Psoas muscle (tissue), 8 donors: Measurements from ENCODE around the gene SNN. TPM values are rescaled to one million over a fixed set of nuclear protein-coding genes. Genes with fewer than 3 reads are reported as not detected.
A peak's percentile ranks its signal among the peaks of the same experiment; 100 is the strongest.

Experiments used
- ATAC-seq, 4 donors: fragments of 200-7000 bp; cut with Tn5 transposase; one replicate each; pipeline ENCODE4 v1.9.1; 2020; ENCODE audit warnings: moderate library complexity in 3 of 4, mild to moderate bottlenecking in 2 of 4
- DNase-seq, 2 donors: peaks; one replicate each; pipeline ENCODE4 v3.0.0-alpha.2; 2020
- H3K27ac ChIP-seq: fragments of 200-600 bp; one replicate; pipeline ENCODE4 v1.8.0; 2022
- H3K27me3 ChIP-seq, 3 donors: fragments of 200-600 bp in 1 of 3; one replicate each; pipeline versions ENCODE4 v1.6.1 to v1.8.0; 2013 to 2022; ENCODE audit warnings: low read length in 2 of 3, mild to moderate bottlenecking in 2 of 3, moderate library complexity in 1 of 3; ENCODE audit not compliant: insufficient read depth in 3 of 3
- H3K36me3 ChIP-seq, 2 donors: fragments of 200-600 bp in 1 of 2; one replicate each; pipeline versions ENCODE4 v1.6.1 to v1.8.0; 2013 to 2022; ENCODE audit warnings: low read depth in 1 of 2, mild to moderate bottlenecking in 1 of 2, moderate library complexity in 1 of 2; ENCODE audit not compliant: insufficient read depth in 1 of 2
- H3K4me1 ChIP-seq: fragments of 200-600 bp; one replicate; pipeline ENCODE4 v1.8.0; 2022
- H3K4me3 ChIP-seq: fragments of 200-600 bp; one replicate; pipeline ENCODE4 v1.8.0; 2022; ENCODE audit warnings: mild to moderate bottlenecking
- H3K9me3 ChIP-seq: fragments of 200-600 bp; one replicate; pipeline ENCODE4 v1.8.0; 2022
- WGBS, 3 donors: extraction: QIAGEN DNeasy Blood & Tissue Kit; methylation state at CpG; one replicate each; pipeline versions ENCODE4 v1.1.6 to v1.1.7; 2013; 5-methylcytosine and 5-hydroxymethylcytosine counted together
- intact Hi-C, 2 donors: fragments of 100-400 bp; cut with DNase I; formaldehyde crosslinking; loops; one replicate each; pipeline versions ENCODE4 v1.11.0 to v1.14.2; 2022
- polyA plus RNA-seq, 3 donors: library from polyadenylated mRNA; stranded (reverse); fragments of 200-250 nt; gene quantifications; one replicate each; pipeline ENCODE4 v1.2.3, GENCODE V29; 2013
- total RNA-seq, 4 donors: library from RNA; stranded (reverse); fragmentation: NEBNext Ultra II Directional in 2 of 4; extraction: Animal tissue kit (Norgen Biotek cat#: 25700) in 2 of 4; gene quantifications; one replicate each; pipeline versions ENCODE4 v1.2.1 to v1.2.4, GENCODE V29; 2021 to 2023
- TF ChIP-seq, protein P1 (sequence below): fragments of 200-600 bp; IDR thresholded peaks from one replicate; pipeline ENCODE4 v1.8.0; 2022; ENCODE audit warnings: antibody characterized with exemption
- donor health status: healthy with polysubstance abuse.
- donor health status: DM: no; HTN: no; CAD: no; lungs with moderate emphysema.
- donor health status: Bipolar disorder and iron deficiency.
- donor health status: healthy.
- donor health status: DM: yes; HTN: yes; CAD: no.
- donor health status: DM: no; HTN: no; CAD: no.
- donor health status: DM: no; HTN: no; CAD: no.
- donor health status: DM: yes; HTN: yes; CAD: no.

SNN gene
- total and polyA plus RNA-seq, 7 donors: 30.3 to 152 (median 100) TPM

- TF ChIP-seq, protein P1, sequence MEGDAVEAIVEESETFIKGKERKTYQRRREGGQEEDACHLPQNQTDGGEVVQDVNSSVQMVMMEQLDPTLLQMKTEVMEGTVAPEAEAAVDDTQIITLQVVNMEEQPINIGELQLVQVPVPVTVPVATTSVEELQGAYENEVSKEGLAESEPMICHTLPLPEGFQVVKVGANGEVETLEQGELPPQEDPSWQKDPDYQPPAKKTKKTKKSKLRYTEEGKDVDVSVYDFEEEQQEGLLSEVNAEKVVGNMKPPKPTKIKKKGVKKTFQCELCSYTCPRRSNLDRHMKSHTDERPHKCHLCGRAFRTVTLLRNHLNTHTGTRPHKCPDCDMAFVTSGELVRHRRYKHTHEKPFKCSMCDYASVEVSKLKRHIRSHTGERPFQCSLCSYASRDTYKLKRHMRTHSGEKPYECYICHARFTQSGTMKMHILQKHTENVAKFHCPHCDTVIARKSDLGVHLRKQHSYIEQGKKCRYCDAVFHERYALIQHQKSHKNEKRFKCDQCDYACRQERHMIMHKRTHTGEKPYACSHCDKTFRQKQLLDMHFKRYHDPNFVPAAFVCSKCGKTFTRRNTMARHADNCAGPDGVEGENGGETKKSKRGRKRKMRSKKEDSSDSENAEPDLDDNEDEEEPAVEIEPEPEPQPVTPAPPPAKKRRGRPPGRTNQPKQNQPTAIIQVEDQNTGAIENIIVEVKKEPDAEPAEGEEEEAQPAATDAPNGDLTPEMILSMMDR: no peak
- intact Hi-C loops: no loop called here
- Histone ChIP-seq H3K4me3 (peak overlapping the region; percentile 87), H3K4me1 (peaks cover 63% of the 10 kb centered on the region), H3K27me3 (no peaks in the 10 kb centered on the region), H3K27ac (peak overlapping the region; percentile 91), H3K36me3 (no peaks in the 10 kb centered on the region), H3K9me3 (no peaks in the 10 kb centered on the region)
- 44 to 68% (median 55%) methylated on average over 27 of the region's 27 CpGs for WGBS, 3 donors
- DNase-seq (peak in 1 of 2 donors; percentile 66), ATAC-seq (no peak)
Observed at GRCh38 chr16:11670171-11671131, 2.2 kb downstream of the SNN start.

- Histone ChIP-seq H3K4me3 (peak overlapping the region; percentile 87), H3K9me3 (no peaks in the 10 kb centered on the region), H3K27ac (peak overlapping the region; percentile 91), H3K36me3 (peaks cover 0 to 6% of the 10 kb centered on the region in 2 donors), H3K4me1 (peaks cover 71% of the 10 kb centered on the region), H3K27me3 (no peaks in the 10 kb centered on the region)
- no peak for DNase-seq
- 93 to 100% (median 99%) methylated on average over 2 of the region's 2 CpGs for WGBS, 3 donors
- intact Hi-C loops: no loop called here
- no peak for ATAC-seq
- TF ChIP-seq, protein P1: no peak
Observed at GRCh38 chr16:11671271-11671670, 3.0 kb downstream of the SNN start.

DNA sequence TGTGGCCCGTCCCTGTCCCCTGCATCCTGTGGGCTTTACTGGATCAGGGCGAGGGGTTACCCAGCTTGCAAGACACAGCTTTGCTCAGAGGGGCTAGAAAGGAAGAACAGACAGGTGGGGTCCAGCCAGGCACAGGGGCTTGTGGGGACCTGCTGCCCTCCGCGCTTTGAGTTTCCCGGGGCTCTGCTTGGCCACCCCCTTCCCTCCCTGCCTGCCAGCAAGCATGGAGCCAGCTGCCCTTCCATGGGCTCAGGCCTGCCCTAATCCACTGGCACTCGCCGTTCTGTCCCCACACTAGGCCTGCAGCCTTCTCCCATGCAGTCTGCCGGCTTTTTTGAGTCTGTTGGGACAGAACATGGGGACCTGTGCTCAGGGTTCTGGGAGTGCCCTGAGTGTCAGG, 3.4 kb downstream of the SNN start:
- H3K9me3 ChIP-seq: no peaks in the 10 kb centered on the region
- WGBS, 3 donors: 51 to 78% (median 56%) methylated on average over 7 to 8 of the region's 8 CpGs
- peaks cover 75% of the 10 kb centered on the region for H3K4me1 ChIP-seq
- H3K4me3 ChIP-seq: peak overlapping the region; percentile 87
- intact Hi-C loops: no loop called here
- H3K27ac ChIP-seq: peak overlapping the region; percentile 91
- TF ChIP-seq, protein P1: no peak
- no peak for ATAC-seq
- H3K27me3 ChIP-seq: no peaks in the 10 kb centered on the region
- peaks cover 0 to 10% of the 10 kb centered on the region in 2 donors for H3K36me3 ChIP-seq
- DNase-seq: no peak

- H3K27me3 ChIP-seq: no peaks in the 10 kb centered on the region
- no peak for ATAC-seq
- H3K4me3 ChIP-seq: peak overlapping the region; percentile 87
- H3K36me3 ChIP-seq: peaks cover 0 to 14% of the 10 kb centered on the region in 2 donors
- H3K27ac ChIP-seq: peak overlapping the region; percentile 91
- DNase-seq: no peak
- H3K9me3 ChIP-seq: no peaks in the 10 kb centered on the region
- intact Hi-C loops: no loop called here
- H3K4me1 ChIP-seq: peaks cover 82% of the 10 kb centered on the region
- 71 to 81% (median 71%) methylated on average over 22 to 25 of the region's 25 CpGs for WGBS, 3 donors
- TF ChIP-seq, protein P1: no peak
Observed at GRCh38 chr16:11672206-11673090, 4.2 kb downstream of the SNN start.
